H7 (cell line): Measurements from ENCODE around the gene RETREG3. TPM values are rescaled to one million over a fixed set of nuclear protein-coding genes. Genes with fewer than 3 reads are reported as not detected.
"Not testable (repeated sequence)": the region's sequence is repeated elsewhere in the genome, so short reads cannot be mapped to it uniquely, and the experiment has no call there.

ENCODE experiments used
- DNase-seq: peaks from one replicate; pipeline ENCODE4 v3.0.0; 2012
- H3K27me3 ChIP-seq: 2 replicates; pipeline ENCODE4 v1.6.0; 2011; ENCODE audit warnings: mild to moderate bottlenecking, low read length; ENCODE audit not compliant: control insufficient read depth, insufficient read depth
- H3K36me3 ChIP-seq: replicated peaks from 2 replicates; pipeline ENCODE4 v1.5.1; 2011; ENCODE audit warnings: low read length; ENCODE audit not compliant: control insufficient read depth, insufficient read depth
- H3K4me3 ChIP-seq: 2 replicates; pipeline ENCODE4 v1.5.1; 2011; ENCODE audit warnings: low read depth, mild to moderate bottlenecking, control low read depth, low read length, moderate library complexity; ENCODE audit not compliant: insufficient read depth
- total RNA-seq: library from RNA; depleted of rRNA; stranded (reverse); fragments of >200 nt; shearing (Covaris generic); gene quantifications from 2 replicates; pipeline ENCODE4 v1.2.3, GENCODE V29; 2014

The RETREG3 gene
- total RNA-seq, 1 experiment from 2014 or later: 51.7 TPM

DNA sequence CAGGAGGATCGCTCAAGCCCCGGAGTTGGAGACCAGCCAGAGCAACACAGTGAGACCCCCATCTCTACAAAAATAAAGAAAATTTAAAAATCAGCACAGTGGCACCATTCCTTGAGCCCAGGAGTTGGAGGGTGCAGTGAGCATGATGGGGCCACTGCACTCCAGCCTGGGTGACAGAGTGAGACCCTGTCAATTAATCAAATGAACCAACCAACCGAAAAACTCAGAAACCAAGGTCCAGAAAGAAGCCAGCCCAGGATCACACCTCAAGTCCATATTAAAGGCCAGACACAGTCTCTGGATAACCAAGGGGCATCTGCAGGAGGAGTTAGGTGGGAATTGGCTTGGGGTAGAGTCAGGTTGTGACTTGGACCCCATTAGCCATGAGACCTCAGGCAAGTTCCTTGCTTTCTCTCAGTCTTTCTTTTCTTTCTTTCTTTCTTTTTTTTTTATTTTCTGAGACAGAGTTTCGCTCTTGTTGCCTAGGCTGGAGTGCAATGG, 54.0 kb downstream of the RETREG3 start:
- Histone ChIP-seq H3K4me3 (peak overlapping the region; percentile 94), H3K27me3 (no peaks in the 10 kb centered on the region), H3K36me3 (no peaks in the 10 kb centered on the region)
- DNase-seq: peak; percentile 36

DNA sequence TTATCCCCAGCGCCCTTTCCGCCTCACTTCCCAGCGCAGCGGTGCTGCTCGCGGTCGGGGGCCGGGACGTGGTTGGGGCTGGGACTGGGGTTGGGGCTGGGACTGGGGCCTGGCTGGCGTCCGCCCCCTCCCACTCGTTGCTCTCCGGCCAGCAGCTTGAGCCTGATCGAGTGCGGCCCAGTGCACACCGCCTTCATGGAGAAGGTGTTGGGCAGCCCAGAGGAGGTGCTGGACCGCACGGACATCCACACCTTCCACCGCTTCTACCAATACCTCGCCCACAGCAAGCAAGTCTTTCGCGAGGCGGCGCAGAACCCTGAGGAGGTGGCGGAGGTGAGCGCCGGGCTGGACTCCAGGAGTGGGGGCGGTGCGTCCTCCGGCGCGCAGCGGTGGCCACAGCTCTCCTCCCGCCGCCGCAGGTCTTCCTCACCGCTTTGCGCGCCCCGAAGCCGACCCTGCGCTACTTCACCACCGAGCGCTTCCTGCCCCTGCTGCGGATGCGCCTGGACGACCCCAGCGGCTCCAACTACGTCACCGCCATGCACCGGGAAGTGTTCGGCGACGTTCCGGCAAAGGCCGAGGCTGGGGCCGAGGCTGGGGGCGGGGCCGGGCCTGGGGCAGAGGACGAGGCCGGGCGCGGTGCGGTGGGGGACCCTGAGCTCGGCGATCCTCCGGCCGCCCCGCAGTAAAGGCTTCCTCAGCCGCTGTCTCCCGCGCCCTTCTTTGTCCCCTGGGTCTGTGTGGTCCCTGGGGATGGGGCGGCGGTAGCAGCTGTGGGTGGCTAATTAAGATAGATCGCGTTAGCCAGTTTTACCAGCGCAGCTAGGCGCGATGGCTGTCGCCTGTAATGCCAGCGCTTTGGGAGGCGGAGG, 54.7 kb downstream of the RETREG3 start:
- peak; percentile 98 for DNase-seq
- H3K4me3 ChIP-seq: peak overlapping the region; percentile 94
- no peaks in the 10 kb centered on the region for H3K36me3 ChIP-seq
- no peaks in the 10 kb centered on the region for H3K27me3 ChIP-seq

DNA sequence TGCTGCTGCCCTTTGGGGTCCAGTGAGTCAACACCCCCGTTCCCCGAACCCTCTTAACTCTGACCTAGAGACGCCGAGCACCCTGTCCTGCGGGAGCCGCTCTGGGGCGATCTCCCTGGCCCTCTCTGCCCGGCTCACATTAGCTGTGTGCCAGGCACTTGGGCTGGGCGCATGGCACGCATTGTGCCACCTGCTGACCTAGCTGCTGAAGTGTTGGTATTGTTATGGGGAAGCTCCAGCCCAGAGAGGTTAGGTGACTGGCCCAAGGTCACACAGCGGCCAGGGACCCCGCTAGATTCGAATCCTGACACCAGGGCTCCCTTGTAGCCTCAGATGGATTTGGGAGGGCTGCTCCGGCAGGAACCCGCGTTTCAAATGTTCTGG, 55.3 kb downstream of the RETREG3 start:
- DNase-seq: no peak
- no peaks in the 10 kb centered on the region for H3K36me3 ChIP-seq
- no peaks in the 10 kb centered on the region for H3K27me3 ChIP-seq
- peak overlapping the region; percentile 94 for H3K4me3 ChIP-seq

DNA sequence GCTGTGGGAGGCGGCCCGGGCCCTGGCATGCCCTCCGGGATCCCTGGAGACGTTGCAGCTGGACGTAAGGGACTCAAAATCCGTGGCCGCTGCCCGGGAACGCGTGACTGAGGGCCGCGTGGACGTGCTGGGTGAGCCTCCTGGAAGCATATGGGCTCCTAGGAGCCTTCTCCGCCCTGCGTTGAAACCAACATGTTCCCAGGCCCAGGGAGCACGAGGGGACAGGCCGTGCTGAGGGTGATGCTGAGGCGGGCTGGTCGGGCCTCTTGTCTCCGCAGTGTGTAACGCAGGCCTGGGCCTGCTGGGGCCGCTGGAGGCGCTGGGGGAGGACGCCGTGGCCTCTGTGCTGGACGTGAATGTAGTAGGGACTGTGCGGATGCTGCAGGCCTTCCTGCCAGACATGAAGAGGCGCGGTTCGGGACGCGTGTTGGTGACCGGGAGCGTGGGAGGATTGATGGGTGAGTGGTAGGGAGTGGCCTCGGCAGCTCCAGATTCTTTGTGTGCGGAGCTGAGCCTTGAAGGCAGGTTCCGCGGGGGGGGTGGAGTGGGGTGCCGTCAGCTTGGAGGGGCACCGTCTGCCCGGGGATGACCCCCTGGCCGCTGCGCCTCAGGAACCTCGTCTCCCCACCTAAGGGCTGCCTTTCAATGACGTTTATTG, 55.9 kb downstream of the RETREG3 start:
- peak; percentile 76 for DNase-seq
- Histone ChIP-seq H3K36me3 (no peaks in the 10 kb centered on the region), H3K4me3 (no peak overlapping the region), H3K27me3 (no peaks in the 10 kb centered on the region)

DNA sequence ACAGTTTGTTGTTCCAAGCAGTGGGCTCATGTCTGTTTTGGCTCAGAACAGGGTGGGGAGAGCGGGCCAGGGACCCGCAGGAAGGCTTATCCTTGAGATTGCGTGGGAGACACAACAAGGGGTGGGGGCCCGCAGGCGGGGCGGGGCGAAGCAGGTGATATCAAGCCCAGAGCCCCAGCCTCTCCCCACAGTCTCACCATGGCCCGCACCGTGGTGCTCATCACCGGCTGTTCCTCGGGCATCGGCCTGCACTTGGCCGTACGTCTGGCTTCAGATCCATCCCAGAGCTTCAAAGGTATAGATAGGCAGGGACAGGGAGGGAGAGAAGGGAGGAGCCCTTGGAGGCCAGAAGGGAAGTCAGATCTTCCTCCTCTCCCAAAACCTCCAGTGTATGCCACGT, 56.4 kb downstream of the RETREG3 start, which contains the start of gene HSD17B1:
HSD17B1 (plus strand) TSS at position 188 of the 400 bp plus-strand sequence; CDS start at position 199, 11 bp downstream.
- H3K4me3 ChIP-seq, H3K27me3 ChIP-seq, H3K36me3 ChIP-seq: not testable (repeated sequence)
- peak; percentile 30 for DNase-seq

DNA sequence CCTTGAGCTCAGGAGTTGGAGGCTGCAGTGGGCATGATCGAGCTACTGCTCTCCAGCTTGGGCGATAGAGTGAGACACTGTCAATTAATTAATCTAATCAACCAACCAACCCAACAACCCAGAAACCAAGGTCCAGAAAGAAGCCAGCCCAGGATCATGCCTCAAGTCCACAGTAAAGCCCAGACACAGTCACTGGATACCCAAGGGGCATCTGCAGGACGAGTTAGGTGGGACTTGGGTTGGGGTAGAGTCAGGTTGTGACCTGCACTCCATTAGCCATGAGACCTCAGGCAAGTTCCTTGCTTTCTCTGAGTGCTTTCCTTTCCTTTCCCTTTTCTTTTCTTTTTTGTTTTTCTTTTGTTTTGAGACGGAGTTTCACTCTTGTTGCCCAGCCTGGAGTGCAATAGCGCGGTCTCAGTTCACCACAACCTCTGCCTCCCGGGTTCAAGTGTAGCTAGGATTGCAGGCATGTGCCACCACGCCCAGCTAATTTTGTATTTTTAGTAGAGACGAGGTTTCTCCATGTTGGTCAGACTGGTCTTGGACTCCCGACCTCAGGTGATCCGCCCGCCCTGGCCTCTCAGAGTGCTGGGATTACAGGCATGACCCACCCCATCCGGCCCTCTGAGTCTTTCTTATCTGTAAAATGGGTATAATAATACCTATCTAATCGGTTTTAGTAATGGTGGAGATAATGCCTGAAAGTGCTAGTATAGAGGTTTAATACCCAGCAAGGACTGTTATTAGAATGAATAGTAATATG, 60.0 kb downstream of the RETREG3 start:
- Histone ChIP-seq H3K4me3 (peak overlapping the region; percentile 50), H3K27me3 (no peaks in the 10 kb centered on the region), H3K36me3 (no peaks in the 10 kb centered on the region)
- DNase-seq: peak; percentile 41

DNA sequence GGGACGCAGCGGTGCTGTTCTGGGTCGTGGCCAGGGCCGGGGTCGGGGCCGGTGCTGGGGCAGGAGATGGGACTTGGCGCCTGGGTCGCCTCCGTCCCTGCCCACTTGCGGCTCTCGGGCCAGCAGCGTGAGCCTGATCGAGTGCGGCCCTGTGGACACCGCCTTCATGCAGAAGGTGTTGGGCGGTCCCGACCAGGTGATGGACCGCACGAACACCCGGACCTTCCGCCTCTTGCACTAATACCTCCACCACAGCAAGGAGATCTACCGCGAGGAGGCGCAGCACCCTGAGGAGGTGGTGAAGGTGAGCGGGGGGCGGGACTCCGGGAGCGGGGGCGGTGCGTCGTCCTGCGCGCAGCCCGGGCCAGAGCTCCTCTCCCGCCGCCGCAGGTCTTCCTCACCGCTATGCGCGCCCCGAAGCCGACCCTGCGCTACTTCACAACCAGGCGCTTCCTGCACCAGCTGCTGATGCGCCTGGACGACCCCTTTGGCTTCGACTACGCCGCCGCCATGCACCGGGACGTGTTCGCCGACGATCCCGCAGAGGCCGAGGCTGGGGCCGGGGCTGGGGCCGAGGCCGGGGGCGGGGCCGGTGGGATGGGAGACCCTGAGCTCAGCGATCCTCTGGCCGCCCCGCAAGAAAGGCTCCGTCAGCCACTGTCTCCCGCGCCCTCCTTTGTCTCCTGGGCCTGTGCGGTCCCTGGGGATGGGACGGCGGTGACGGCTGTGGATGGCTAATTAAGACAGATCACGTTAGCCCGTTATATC, 60.9 kb downstream of the RETREG3 start:
- peak overlapping the region; percentile 50 for H3K4me3 ChIP-seq
- no peaks in the 10 kb centered on the region for H3K36me3 ChIP-seq
- DNase-seq: peak; percentile 98
- H3K27me3 ChIP-seq: no peaks in the 10 kb centered on the region

DNA sequence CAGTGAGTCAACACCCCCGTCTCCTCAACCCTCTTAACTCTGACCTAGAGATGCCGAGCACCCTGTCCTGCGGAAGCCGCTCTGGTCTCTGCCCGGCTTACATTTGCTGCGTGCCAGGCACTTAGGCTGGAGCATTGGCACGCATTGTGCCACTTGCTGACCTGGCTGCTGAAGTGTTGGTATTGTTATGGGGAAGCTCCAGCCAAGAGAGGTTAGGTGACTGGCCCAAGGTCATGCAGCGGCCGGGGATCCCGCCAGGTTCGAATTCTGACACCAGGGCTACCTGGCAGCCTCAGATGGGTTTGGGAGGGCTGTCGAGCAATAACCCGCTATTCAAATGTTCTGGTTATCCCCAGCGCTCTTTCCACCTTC, 61.5 kb downstream of the RETREG3 start:
- DNase-seq: no peak
- Histone ChIP-seq H3K27me3 (no peaks in the 10 kb centered on the region), H3K36me3 (no peaks in the 10 kb centered on the region), H3K4me3 (peak overlapping the region; percentile 50; the same call in 1 of the 2 replicates)

DNA sequence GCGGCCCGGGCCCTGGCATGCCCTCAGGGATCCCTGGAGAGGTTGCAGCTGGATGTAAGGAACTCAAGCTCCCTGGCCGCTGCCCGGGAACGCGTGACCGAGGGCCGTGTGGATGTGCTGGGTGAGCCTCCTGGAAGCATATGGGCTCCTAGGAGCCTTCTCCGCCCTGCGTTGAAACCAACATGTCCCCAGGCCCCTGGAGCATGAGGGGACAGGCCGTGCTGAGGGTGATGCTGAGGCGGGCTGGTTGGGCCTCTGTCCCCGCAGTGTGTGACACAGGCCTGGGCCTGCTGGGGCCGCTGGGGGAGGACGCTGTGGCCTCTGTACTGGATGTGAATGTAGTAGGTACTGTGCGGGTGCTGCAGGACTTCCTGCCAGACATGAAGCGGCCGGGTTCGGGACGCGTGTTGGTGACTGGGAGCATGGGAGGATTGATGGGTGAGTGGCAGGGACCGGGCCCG, 62.1 kb downstream of the RETREG3 start:
- no peak overlapping the region for H3K4me3 ChIP-seq
- H3K27me3 ChIP-seq: no peaks in the 10 kb centered on the region
- DNase-seq: peak; percentile 52
- H3K36me3 ChIP-seq: no peaks in the 10 kb centered on the region

DNA sequence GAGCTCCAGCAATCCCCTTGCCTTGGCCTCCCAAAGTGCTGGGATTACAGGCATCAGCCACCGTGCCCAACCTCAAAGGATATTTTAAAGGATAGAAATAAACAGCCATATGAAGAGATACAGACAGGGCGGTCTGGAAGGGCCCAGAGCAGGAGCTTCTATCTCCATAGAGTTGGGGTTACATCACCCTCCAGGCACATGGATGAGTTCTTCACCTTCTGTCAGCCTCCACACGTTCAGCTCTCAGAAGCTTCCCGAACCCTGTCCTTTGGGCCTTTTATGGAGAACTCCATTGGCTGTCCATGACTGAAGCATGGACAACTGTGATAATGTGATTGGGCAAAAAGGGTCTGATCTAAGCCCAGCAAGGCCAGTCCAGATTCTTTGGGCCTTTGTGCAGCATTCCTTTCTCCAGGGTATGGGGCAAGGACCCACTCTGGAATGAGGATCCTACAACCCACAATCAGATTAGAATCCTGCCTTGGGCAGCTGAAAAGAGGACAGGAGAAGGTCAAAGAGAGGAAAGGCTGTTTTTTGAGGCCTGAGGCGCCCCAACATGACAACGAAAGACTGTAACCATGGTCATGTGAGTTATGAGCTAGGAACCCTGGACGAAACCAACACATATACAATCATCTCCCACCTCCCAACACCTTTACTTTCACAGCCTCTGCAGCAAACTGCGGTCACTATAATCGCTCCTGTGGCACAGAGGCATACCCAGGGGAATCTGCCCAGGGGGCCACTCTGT, 63.2 kb downstream of the RETREG3 start:
- H3K36me3 ChIP-seq, H3K4me3 ChIP-seq, DNase-seq, H3K27me3 ChIP-seq: not testable (repeated sequence)

DNA sequence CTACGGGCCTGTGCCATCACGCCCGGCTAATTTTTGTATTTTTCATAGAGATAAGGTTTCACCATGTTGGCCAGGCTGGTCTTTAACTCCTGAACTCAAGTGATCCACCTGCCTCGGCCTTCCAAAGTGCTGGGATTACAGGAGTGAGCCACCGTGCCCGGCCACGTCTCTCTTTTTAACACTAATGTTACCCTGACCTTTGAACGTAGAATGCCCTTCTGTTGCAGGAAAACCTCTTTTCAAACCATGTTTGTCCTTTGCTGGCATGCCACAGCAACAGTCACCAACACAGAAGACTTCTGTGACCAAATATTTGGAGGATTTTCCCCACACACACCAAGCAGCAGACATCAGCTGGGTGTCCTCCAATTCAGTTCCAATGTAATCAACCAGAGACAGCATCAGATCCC, 64.3 kb downstream of the RETREG3 start:
- Histone ChIP-seq H3K4me3 (no peak overlapping the region), H3K27me3 (no peaks in the 10 kb centered on the region), H3K36me3 (no peaks in the 10 kb centered on the region; the same call in 1 of the 2 replicates)
- DNase-seq: no peak

DNA sequence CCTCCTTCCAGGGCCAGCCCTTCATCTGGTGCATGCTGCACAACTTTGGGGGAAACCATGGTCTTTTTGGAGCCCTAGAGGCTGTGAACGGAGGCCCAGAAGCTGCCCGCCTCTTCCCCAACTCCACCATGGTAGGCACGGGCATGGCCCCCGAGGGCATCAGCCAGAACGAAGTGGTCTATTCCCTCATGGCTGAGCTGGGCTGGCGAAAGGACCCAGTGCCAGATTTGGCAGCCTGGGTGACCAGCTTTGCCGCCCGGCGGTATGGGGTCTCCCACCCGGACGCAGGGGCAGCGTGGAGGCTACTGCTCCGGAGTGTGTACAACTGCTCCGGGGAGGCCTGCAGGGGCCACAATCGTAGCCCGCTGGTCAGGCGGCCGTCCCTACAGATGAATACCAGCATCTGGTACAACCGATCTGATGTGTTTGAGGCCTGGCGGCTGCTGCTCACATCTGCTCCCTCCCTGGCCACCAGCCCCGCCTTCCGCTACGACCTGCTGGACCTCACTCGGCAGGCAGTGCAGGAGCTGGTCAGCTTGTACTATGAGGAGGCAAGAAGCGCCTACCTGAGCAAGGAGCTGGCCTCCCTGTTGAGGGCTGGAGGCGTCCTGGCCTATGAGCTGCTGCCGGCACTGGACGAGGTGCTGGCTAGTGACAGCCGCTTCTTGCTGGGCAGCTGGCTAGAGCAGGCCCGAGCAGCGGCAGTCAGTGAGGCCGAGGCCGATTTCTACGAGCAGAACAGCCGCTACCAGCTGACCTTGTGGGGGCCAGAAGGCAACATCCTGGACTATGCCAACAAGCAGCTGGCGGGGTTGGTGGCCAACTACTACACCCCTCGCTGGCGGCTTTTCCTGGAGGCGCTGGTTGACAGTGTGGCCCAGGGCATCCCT, 65.7 kb downstream of the RETREG3 start:
- Histone ChIP-seq H3K36me3 (peaks cover 3% of the 10 kb centered on the region), H3K4me3 (no peak overlapping the region), H3K27me3 (no peaks in the 10 kb centered on the region)
- peak; percentile 45 for DNase-seq
